Measurements from ENCODE around the gene SNX9. TPM values are rescaled to one million over a fixed set of nuclear protein-coding genes. Genes with fewer than 3 reads are reported as not detected.

The SNX9 gene
- total and polyA plus RNA-seq, 2 of the 4 experiments (the other 2 are of a cell fraction), result 35.3 to 41.2 TPM

DNA sequence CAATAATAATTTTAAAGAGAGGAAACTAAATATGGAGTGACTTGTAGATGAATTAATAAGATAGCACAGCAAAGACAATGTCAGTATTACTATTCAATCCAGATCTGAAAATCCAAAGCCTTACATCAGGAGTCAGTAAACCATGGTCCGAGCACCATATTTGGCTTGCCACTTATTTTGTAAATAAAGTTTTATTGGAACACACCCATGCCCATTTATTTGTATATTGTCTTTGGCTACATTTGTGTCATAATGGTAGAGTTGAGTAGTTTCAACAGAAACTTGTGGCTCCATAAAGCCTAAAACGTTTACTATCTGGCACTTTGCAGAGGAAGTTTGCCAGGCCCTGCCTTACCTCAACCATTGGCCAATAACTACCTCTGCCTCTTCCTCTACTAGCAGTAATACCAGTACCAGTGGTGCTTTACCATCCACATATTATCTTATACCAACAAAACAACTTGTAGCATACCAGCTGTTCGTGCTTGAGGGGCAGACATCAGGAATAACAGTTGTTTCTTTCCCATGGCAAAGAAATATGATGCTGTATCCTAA is 106.8 kb downstream of the SNX9 start:
- dilution Hi-C loops (cut with HindIII; ENCODE audit: low sequenced_read_pairs, unreplicated experiment), result no loop called here
- BruUV-seq (replicated peaks), result no TSS peak
- no peak overlapping the region for H2BK120ac ChIP-seq (ENCODE audit: low read depth, low read length)
- H2AFZ ChIP-seq (replicated peaks; ENCODE audit: low read length, poor library complexity), result no peak overlapping the region
- H4K8ac ChIP-seq (ENCODE audit: low read depth in 2 of 2, low read length in 2 of 2), result no peak overlapping the region
- no peak overlapping the region for H3K56ac ChIP-seq (ENCODE audit: extremely low read depth, insufficient read depth, low read length)
- ChIA-PET POLR2A (ENCODE audit: unreplicated experiment) (no interaction called here), CTCF (no interaction called here)
- peaks cover 56% of the 10 kb centered on the region for H3K36me3 ChIP-seq (ENCODE audit: control insufficient read depth, insufficient read depth, low read length)
- no peak overlapping the region for H4K91ac ChIP-seq (ENCODE audit: insufficient read depth, low read depth, low read length)
- H2AK9ac ChIP-seq (replicated peaks; ENCODE audit: low read depth, low read length, poor library complexity), result no peak overlapping the region
- H2BK20ac ChIP-seq (ENCODE audit: low read depth, low read length), result no peak overlapping the region
- no peak overlapping the region for H3K9ac ChIP-seq (ENCODE audit: low read depth, low read length)
- H4K5ac ChIP-seq (ENCODE audit: low read depth, low read length), result no peak overlapping the region
- intact Hi-C loops (cut with micrococcal nuclease), result no loop called here
- 60% methylated on average over 1 of the region's 3 CpGs; no CpG with 5 or more reads in 1 of the 2 experiments for WGBS, 2 experiments (ENCODE audit: extremely low coverage in 2 of 2, insufficient read length in 1 of 2)
- H4K20me1 ChIP-seq (ENCODE audit: insufficient read depth, low read length), result no peaks in the 10 kb centered on the region
- H3K23ac ChIP-seq (ENCODE audit: low read depth, low read length), result no peak overlapping the region
- peaks cover 5% of the 10 kb centered on the region; the same call in 1 of the 2 replicates for H3K9me1 ChIP-seq (ENCODE audit: insufficient read depth, low read length)
- H3K14ac ChIP-seq (replicated peaks; ENCODE audit: low read depth, low read length), result no peak overlapping the region
- no peak overlapping the region for H3K4ac ChIP-seq (ENCODE audit: low read depth, low read length)
- no peak overlapping the region for H3K18ac ChIP-seq (ENCODE audit: low read depth, low read length)
- H3K27me3 ChIP-seq (ENCODE audit: control insufficient read depth, insufficient read depth, low read length), result no peaks in the 10 kb centered on the region
- no peak overlapping the region for H3K27ac ChIP-seq (ENCODE audit: insufficient read depth, low read length)
- H2BK15ac ChIP-seq (ENCODE audit: low read depth, low read length), result no peak overlapping the region
- ATAC-seq (ENCODE audit: low read depth) (no peak), DNase-seq (no peak)
- H3K4me3 ChIP-seq (ENCODE audit: insufficient read depth, low read depth, low read length), result no peak overlapping the region
- H2AK5ac ChIP-seq (ENCODE audit: low read depth, low read length), result no peak overlapping the region
- H3K4me2 ChIP-seq (ENCODE audit: low read depth, low read length), result no peak overlapping the region
- no peaks in the 10 kb centered on the region for H3K4me1 ChIP-seq (ENCODE audit: control insufficient read depth, insufficient read depth, low read length)
- TF ChIP-seq RCOR1 (IDR thresholded peaks at IDR 0.05; ENCODE audit: insufficient replicate concordance, low read length), result no peak
- TF ChIP-seq, protein P1, sequence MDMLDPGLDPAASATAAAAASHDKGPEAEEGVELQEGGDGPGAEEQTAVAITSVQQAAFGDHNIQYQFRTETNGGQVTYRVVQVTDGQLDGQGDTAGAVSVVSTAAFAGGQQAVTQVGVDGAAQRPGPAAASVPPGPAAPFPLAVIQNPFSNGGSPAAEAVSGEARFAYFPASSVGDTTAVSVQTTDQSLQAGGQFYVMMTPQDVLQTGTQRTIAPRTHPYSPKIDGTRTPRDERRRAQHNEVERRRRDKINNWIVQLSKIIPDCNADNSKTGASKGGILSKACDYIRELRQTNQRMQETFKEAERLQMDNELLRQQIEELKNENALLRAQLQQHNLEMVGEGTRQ (IDR thresholded peaks at IDR 0.05; ENCODE audit: low read depth, low read length), result no peak
- no peak for TF ChIP-seq CHD1 (IDR thresholded peaks at IDR 0.05; ENCODE audit: low read depth, low read length)
- TF ChIP-seq, protein P2, sequence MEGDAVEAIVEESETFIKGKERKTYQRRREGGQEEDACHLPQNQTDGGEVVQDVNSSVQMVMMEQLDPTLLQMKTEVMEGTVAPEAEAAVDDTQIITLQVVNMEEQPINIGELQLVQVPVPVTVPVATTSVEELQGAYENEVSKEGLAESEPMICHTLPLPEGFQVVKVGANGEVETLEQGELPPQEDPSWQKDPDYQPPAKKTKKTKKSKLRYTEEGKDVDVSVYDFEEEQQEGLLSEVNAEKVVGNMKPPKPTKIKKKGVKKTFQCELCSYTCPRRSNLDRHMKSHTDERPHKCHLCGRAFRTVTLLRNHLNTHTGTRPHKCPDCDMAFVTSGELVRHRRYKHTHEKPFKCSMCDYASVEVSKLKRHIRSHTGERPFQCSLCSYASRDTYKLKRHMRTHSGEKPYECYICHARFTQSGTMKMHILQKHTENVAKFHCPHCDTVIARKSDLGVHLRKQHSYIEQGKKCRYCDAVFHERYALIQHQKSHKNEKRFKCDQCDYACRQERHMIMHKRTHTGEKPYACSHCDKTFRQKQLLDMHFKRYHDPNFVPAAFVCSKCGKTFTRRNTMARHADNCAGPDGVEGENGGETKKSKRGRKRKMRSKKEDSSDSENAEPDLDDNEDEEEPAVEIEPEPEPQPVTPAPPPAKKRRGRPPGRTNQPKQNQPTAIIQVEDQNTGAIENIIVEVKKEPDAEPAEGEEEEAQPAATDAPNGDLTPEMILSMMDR (conservative IDR thresholded peaks at IDR 0.05; ENCODE audit: low read depth, low read length), result no peak
- no peak for TF ChIP-seq NFE2L2 (IDR thresholded peaks at IDR 0.05; ENCODE audit: low read depth, low read length)
- no peak for TF ChIP-seq RFX5 (IDR thresholded peaks at IDR 0.05; ENCODE audit: low read depth, low read length)
- TF ChIP-seq RAD21 (IDR thresholded peaks at IDR 0.05; ENCODE audit: low read length), result no peak
- TF ChIP-seq MXI1 (IDR thresholded peaks at IDR 0.05; ENCODE audit: borderline replicate concordance, low read depth, low read length), result no peak
- no peak for TF ChIP-seq MAFK (IDR thresholded peaks at IDR 0.05; ENCODE audit: low read depth, low read length)
- no peak for TF ChIP-seq MAZ (IDR thresholded peaks at IDR 0.05; ENCODE audit: borderline replicate concordance, low read depth, low read length)
- TF ChIP-seq SMC3 (IDR thresholded peaks at IDR 0.05; ENCODE audit: low read depth, low read length), result no peak
- no peak for TF ChIP-seq CEBPB (IDR thresholded peaks at IDR 0.05; ENCODE audit: low read depth, low read length)
- TF ChIP-seq FOS (IDR thresholded peaks at IDR 0.05; ENCODE audit: low read depth, low read length), result no peak
- TF ChIP-seq, protein P3, sequence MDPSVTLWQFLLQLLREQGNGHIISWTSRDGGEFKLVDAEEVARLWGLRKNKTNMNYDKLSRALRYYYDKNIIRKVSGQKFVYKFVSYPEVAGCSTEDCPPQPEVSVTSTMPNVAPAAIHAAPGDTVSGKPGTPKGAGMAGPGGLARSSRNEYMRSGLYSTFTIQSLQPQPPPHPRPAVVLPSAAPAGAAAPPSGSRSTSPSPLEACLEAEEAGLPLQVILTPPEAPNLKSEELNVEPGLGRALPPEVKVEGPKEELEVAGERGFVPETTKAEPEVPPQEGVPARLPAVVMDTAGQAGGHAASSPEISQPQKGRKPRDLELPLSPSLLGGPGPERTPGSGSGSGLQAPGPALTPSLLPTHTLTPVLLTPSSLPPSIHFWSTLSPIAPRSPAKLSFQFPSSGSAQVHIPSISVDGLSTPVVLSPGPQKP (IDR thresholded peaks at IDR 0.05; ENCODE audit: borderline replicate concordance, low read depth, low read length), result no peak
- in situ Hi-C loops (cut with MboI; ENCODE audit: low sequenced_read_pairs), result loop anchor here (5.0 kb wide), 1 partner anchor 142 kb away; no protein-coding TSS in a partner anchor
- no peaks in the 10 kb centered on the region for H3K9me3 ChIP-seq (ENCODE audit: control insufficient read depth, insufficient read depth, low read length)
- H3K79me1 ChIP-seq (ENCODE audit: low read depth in 1 of 2, low read length in 2 of 2), result peaks cover 9 to 23% of the 10 kb centered on the region in 2 experiments; a peak in 3 of 4 replicates
- no peak overlapping the region for H2BK5ac ChIP-seq (ENCODE audit: low read depth, low read length, poor library complexity, severe bottlenecking)

Measured in IMR-90 (cell line).